Pulmonary artery endothelial cell (primary cell): ENCODE data around the gene C20orf144. TPM values are rescaled to one million over a fixed set of nuclear protein-coding genes. Genes with fewer than 3 reads are reported as not detected.
"Not testable (repeated sequence)": the region's sequence is repeated elsewhere in the genome, so short reads cannot be mapped to it uniquely, and the experiment has no call there.

Experiments
- DNase-seq: peaks from one replicate; pipeline ENCODE4 v3.0.0-alpha.2; 2011; ENCODE audit warnings: low read depth, low spot score
- total RNA-seq: library from RNA; depleted of rRNA; stranded (reverse); fragments of >200 nt; gene quantifications from 2 replicates; pipeline ENCODE4 v1.2.3, GENCODE V29; 2014

Gene C20orf144
- under 0.01 and 0.11 TPM in 2 replicates for total RNA-seq

GRCh38 chr20:33662172-33662571, at the start of gene C20orf144:
TSS of gene C20orf144 (plus strand) at chr20:33662327. CDS start at chr20:33662346, 19 bp downstream.
- no peak for DNase-seq

GRCh38 chr20:33621717-33622400, 40.3 kb upstream of the C20orf144 start:
- no peak for DNase-seq

GRCh38 chr20:33622705-33623365, 39.3 kb upstream of the C20orf144 start:
- no peak for DNase-seq

- DNase-seq = no peak
These were observed 37.7 kb upstream of the C20orf144 start for GRCh38 chr20:33624399-33624798.

- DNase-seq = no peak
These were observed 35.9 kb upstream of the C20orf144 start for GRCh38 chr20:33626190-33626589.

- no peak for DNase-seq
These were observed 34.4 kb upstream of the C20orf144 start for GRCh38 chr20:33627577-33628216.

- no peak for DNase-seq
These were observed 32.6 kb upstream of the C20orf144 start for GRCh38 chr20:33629533-33629932.

- DNase-seq = no peak
These were observed 32.1 kb upstream of the C20orf144 start for GRCh38 chr20:33629979-33630378.

GRCh38 chr20:33630507-33630906, 31.6 kb upstream of the C20orf144 start:
- DNase-seq = no peak

- DNase-seq = not testable (repeated sequence)
These were observed 30.2 kb upstream of the C20orf144 start for GRCh38 chr20:33631910-33632309.

- no peak for DNase-seq
These were observed 26.8 kb upstream of the C20orf144 start for GRCh38 chr20:33635341-33635740.

- no peak for DNase-seq
These were observed 25.4 kb upstream of the C20orf144 start for GRCh38 chr20:33636776-33637175.

GRCh38 chr20:33640287-33640686, 21.8 kb upstream of the C20orf144 start:
- no peak for DNase-seq

GRCh38 chr20:33644313-33645071, 17.6 kb upstream of the C20orf144 start:
- DNase-seq = no peak

- DNase-seq = no peak
These were observed 17.1 kb upstream of the C20orf144 start for GRCh38 chr20:33645072-33645358.

- no peak for DNase-seq
These were observed 16.7 kb upstream of the C20orf144 start for GRCh38 chr20:33645396-33645795.

- DNase-seq = no peak
These were observed 15.9 kb upstream of the C20orf144 start for GRCh38 chr20:33646191-33646590.

GRCh38 chr20:33646959-33647602, 15.0 kb upstream of the C20orf144 start:
- not testable (repeated sequence) for DNase-seq

GRCh38 chr20:33647603-33648395, 14.3 kb upstream of the C20orf144 start:
- no peak for DNase-seq

- no peak for DNase-seq
These were observed 13.6 kb upstream of the C20orf144 start for GRCh38 chr20:33648396-33649004.
